GM21529 (cell line): Measurements from ENCODE around the gene PRKACA.
A peak's percentile ranks its signal among the peaks of the same experiment; 100 is the strongest.

ENCODE experiments used
- ATAC-seq: cut with Tn5 transposase; IDR thresholded peaks from one replicate; pipeline ENCODE4 v1.9.1; 2021; ENCODE audit not compliant: unreplicated experiment

Gene PRKACA

GRCh38 chr19:14096272-14096992 lies 21.1 kb downstream of the PRKACA start:
- ATAC-seq, result no peak

- ATAC-seq, result no peak
Observed at GRCh38 chr19:14094854-14095253, 22.7 kb downstream of the PRKACA start.

DNA sequence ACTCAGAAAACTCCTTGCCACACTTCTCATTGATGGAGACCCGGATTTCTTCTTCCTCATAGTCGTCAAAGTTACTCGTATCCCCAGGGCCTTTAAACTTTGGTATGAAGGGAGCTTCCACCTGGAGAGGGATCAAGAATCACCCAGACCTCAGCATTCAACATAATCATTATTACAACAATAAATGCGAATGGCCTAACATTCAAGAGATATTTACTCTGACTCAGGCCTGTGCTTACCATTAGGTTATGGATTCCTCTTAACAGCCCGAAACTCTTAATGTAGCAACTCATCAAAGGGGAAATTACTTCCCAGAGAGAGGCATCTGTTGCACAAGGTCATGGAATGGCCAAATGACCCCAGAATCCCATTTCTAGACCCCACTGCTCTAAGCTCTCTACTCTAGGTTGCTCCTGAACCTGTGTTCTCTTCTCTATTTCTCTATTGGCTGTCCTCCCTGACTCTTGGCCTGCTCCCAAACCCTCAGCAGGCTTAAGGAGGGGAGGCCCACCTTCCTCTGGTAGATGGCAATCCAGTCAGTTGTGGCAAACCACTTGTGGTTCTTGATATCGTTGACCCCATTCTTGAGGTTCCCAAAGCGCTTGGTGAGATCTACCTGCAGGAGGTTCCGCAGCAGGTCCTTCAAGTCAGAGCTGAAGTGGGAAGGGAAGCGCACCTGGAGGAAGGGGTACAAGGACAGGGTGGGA lies 24.3 kb downstream of the PRKACA start:
- no peak for ATAC-seq

DNA sequence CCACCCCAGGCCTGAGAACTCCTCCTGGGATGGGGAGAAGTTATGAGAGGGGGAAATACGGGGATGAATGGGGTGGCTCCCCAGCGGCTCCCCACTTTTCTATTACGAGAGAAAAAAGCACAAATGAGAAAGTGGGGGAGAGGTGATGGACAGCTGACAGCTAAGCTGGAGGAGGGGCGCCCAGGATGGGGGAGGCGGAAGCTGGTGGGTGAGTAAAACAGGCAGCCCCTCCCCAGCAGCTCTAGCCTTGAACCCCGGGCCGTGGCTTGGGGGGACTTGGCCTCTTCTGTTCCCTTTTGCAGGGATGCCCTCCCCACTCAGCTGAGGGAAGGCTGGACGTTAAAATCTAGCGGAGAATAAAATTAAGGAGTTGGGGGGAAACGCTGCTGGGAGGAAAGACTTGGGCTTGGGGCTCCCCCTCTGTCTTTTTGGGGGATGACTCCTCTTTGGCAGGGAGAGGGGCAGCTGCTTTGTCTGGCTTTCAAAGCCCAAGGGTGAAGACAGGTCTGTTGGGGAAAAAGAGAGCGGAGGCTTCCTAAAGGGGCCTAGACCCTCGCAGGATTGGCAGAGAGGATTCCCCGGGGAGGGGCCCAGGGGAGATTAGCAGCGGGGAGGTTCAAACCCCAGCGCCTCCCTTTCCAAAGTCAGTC lies 25.6 kb downstream of the PRKACA start:
- peak; percentile 15 for ATAC-seq

DNA sequence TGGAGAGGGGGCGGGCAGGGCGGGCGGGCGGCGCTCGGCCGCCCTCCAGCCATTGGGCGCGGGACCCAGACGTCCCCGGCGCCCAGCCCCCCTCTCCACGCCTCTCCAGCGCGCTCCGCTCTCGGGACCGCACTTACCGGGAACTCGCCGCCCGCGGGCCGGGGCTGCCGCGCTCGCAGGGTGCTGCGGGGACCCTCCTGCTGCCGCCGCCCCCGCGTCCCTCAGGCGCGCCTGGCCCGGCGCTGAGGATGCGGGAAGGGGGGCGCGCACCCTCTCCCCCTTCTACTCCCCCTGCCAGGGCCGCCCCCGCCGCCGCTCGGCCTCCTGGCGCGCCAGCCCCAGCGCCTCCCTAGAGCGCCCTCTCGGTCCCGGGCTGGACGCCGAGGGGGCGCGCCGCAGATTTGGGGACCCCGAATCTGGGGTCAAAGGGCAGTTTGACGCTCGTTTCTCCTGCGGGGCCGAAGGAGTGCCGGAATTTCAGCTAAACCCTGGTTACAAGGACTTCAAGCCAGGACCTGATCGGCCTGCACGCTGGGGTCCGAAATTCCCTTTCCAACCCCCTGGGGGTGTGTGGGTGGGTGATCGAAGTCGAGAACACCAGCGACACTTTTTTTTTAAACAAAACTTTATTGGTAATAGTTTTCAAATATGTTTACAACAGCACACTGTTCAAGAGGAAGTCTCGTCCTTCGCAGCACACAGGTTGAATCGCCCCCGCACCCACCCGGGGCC lies 26.3 kb downstream of the PRKACA start:
- ATAC-seq, result peak; percentile 44

- ATAC-seq, result peak; percentile 44
Observed at GRCh38 chr19:14090509-14091080, 27.0 kb downstream of the PRKACA start, which contains the start of gene SAMD1. SAMD1 (minus strand) TSS chr19:14090751.

DNA sequence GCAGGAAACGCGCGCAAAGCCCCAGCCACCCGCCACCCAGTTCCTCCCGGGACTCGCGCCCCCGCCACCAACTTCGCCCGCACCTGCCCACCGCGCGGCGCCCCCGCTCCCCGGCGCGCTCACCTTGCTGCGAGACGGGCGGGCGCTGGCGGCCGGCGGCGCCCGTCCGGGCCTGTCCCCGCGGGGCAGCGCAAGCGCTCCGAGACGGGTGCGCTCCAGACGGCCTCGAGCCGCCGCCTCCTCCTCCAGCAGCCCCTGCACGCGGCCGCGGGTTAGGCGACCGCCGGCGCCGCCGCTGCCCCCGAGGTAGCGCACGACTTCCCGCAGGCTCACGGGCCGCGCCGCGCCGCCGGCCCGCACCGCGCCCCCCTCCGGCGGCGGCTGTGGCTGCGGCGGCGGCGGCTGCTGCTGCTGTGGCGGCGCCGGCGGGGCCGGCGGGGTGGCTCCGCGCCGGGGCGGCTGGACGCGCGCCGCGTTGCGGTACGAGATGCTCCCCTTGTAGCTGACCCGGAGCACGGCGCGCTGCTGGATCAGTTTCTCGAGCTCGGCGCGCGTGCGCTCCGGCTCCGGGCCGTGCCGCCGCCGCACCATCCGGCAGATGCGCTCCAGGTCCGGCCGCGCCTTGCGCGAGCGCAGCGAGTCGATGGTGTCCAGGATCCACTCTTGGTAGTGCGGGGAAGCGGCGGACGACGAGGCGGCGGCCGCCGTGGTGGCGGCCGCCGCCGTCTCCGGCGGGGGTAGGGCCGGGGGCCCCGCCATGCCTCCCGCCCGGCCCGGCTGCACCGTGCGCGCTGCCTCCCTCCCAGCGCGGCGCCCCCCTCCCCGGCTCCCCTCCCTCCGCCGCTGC lies 27.7 kb downstream of the PRKACA start:
- ATAC-seq, result no peak

- no peak for ATAC-seq
Observed at GRCh38 chr19:14089412-14089661, 28.2 kb downstream of the PRKACA start.

DNA sequence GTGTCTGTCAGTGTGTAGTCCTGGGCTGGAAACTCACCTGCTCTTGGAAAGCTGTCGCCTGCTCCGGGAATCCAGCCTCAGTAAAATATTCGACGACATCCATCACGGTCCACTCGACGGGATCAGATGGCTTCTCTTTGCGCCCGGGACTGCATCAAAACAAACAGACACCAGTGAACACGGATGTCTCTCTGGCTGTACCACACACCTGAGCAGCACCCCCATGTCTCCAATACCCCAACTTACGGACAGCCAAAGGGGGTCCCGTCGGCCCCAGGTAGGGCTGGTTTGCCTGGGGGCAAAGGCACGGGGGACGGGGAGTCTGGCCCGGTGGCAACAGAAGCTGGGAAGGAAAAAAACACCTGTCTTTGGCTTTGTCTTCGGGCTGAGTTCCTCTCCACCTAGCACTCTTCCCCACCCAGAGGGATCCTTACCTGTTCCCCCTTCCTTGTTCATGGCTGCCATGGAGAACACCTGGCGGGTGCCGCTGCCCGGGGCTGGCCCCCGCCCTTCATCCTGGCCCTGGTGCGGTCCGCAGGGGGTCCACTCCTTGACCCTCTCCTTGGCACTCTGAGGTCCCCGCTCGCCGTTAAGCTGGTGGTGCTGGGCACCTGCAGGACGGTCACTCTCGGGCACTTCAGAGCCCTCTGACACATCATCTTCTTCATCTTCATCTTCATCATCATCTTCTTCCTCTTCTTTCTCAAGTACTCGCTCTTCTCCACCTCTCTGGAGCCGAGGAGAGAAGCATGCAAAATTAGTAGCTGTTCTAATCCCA lies 28.7 kb downstream of the PRKACA start:
- ATAC-seq, result no peak

GRCh38 chr19:14086098-14086497 lies 31.5 kb downstream of the PRKACA start:
- ATAC-seq, result no peak

GRCh38 chr19:14085309-14085995 lies 32.1 kb downstream of the PRKACA start, which contains the start of gene C19orf67:
C19orf67 (minus strand) TSS chr19:14085783; CDS start chr19:14085627, 156 bp downstream.
- no peak for ATAC-seq

- no peak for ATAC-seq
Observed at GRCh38 chr19:14082675-14082960, 34.9 kb downstream of the PRKACA start.

GRCh38 chr19:14081797-14082674 lies 35.5 kb downstream of the PRKACA start:
- peak; percentile 18 for ATAC-seq

DNA sequence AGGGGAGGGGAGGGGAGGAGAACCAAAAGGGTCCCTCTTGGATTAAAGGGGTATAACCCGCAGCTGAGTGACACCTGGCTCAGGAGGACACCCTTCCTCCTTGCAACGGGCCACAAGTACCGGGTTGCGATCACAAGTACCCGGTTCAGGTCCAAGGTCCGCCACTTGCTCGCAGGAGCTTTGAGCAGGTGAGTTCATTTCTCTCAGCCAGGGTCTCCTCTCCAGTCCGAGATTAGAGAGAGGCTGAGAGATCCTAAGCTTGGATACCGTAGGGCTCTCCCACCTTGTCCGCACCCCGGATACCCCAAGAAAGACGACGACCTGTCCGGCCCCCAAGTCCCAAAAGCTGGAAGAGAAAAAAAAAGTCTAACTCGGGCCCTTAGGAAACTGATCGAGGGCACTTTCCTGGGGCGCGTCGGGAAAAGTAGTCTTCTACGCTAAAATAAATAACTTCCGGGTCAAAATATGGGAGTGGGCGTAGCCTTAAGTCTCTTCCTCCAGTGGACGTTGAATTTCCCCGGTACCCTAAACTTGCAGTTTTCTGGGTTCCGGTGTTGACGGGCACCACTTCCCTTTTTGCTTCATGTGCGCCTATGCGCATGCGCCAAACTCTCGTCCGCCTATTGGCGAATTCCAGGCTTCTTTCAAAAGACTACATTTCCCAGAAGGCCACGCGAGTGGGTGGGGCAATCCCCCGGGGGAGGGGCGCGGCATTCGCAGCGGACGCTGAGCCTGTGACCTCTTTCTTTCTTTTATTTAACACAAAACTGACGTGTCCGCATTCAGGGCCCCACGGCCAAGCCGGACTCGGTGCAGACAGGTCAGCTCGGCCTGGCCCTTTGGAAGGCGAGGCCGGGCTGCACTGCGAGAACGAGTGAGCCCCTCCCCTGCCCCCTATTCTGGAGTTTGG lies 36.4 kb downstream of the PRKACA start:
- peak; percentile 74 for ATAC-seq

- ATAC-seq, result no peak
Observed at GRCh38 chr19:14078411-14078810, 39.2 kb downstream of the PRKACA start.

DNA sequence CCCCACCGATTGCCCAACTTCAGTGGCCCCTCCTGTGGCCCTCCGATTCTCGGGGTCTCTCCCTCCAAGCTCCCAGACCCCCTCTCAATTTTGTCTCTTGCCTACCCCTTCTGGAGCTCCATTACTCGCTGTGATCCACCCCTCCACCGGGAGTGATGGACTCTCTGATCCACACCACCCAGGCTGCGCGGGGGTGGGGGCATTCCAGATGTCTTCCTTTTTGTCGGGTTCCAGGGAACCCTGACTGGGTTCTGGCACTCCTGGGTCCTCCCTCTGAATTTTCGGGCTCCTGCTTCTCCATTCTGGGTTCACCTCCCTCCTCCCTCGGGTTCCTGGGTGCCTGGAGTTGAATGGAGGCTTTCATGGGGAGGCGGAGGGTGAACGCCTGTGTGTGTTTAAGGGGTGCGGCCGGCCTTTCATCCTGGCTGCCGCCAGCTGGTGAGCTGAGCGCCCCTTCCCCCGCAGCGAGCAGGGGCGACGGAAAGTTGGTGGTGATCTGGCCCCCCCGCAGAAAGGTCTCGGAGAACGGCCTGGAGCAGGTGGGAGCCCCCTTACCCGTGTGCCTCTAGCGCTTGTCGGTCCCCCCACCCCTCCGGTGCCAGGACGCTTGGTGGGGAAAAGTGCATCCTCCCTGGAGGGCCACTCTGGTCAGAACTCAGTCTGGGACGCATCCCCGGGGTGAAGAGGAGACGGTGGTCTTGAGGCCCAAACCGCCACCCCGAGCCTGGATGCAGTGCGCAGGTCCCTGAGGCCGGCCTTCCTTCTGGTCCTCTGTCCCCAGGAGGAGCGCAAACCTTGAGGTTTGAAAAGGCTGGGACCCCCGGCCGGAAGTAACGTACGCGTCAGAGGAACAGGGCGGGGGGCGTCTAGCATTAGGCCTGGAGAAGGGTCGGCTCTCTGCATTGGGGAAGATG lies 43.4 kb downstream of the PRKACA start:
- ATAC-seq, result peak; percentile 5
